PFSK-1 (cell line): ENCODE measurements around the gene GCFC2.

Experiments
- FOXP2 ChIP-seq: optimal IDR thresholded peaks from 2 replicates; pipeline ENCODE3; 2011; ENCODE audit warnings: borderline replicate concordance, control low read depth, inconsistent platforms; ENCODE audit not compliant: insufficient read depth; ENCODE audit errors: extremely low read length, extremely low read depth
- POLR2AphosphoS5 ChIP-seq: IDR thresholded peaks from 2 replicates; pipeline ENCODE4 v1.6.1; 2012; ENCODE audit warnings: low read depth, mild to moderate bottlenecking, control low read depth, low read length, moderate library complexity
- SIN3A ChIP-seq: IDR thresholded peaks from 2 replicates; pipeline ENCODE4 v1.6.1; 2012; ENCODE audit warnings: mild to moderate bottlenecking, low read length, moderate library complexity, borderline replicate concordance; ENCODE audit not compliant: insufficient read depth
- TAF1 ChIP-seq: IDR thresholded peaks from 2 replicates; pipeline ENCODE4 v1.6.1; 2012; ENCODE audit warnings: low read length, control low read depth, borderline replicate concordance; ENCODE audit not compliant: insufficient read depth
- TF ChIP-seq, protein P1 (sequence below), 2 experiments: IDR thresholded peaks; 2 replicates each; pipeline versions ENCODE4 v1.6.1 to v1.8.0; 2011 to 2012; ENCODE audit warnings: low read depth in 2 of 2, low read length in 2 of 2, control low read depth in 1 of 2, inconsistent platforms in 1 of 2, mild to moderate bottlenecking in 1 of 2, moderate library complexity in 1 of 2; ENCODE audit not compliant: insufficient read depth in 1 of 2

The GCFC2 gene

GRCh38 chr2:75707901-75708300 lies 2.8 kb downstream of the GCFC2 start:
- no peak for TF ChIP-seq TAF1
- TF ChIP-seq FOXP2, result no peak
- no peak for TF ChIP-seq POLR2AphosphoS5
- no peak for TF ChIP-seq SIN3A
- TF ChIP-seq, protein P1, sequence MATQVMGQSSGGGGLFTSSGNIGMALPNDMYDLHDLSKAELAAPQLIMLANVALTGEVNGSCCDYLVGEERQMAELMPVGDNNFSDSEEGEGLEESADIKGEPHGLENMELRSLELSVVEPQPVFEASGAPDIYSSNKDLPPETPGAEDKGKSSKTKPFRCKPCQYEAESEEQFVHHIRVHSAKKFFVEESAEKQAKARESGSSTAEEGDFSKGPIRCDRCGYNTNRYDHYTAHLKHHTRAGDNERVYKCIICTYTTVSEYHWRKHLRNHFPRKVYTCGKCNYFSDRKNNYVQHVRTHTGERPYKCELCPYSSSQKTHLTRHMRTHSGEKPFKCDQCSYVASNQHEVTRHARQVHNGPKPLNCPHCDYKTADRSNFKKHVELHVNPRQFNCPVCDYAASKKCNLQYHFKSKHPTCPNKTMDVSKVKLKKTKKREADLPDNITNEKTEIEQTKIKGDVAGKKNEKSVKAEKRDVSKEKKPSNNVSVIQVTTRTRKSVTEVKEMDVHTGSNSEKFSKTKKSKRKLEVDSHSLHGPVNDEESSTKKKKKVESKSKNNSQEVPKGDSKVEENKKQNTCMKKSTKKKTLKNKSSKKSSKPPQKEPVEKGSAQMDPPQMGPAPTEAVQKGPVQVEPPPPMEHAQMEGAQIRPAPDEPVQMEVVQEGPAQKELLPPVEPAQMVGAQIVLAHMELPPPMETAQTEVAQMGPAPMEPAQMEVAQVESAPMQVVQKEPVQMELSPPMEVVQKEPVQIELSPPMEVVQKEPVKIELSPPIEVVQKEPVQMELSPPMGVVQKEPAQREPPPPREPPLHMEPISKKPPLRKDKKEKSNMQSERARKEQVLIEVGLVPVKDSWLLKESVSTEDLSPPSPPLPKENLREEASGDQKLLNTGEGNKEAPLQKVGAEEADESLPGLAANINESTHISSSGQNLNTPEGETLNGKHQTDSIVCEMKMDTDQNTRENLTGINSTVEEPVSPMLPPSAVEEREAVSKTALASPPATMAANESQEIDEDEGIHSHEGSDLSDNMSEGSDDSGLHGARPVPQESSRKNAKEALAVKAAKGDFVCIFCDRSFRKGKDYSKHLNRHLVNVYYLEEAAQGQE (IDR thresholded peaks at IDR 0.05; ENCODE audit: insufficient read depth in 1 of 2, low read depth in 2 of 2, low read length in 2 of 2), result no peak

DNA sequence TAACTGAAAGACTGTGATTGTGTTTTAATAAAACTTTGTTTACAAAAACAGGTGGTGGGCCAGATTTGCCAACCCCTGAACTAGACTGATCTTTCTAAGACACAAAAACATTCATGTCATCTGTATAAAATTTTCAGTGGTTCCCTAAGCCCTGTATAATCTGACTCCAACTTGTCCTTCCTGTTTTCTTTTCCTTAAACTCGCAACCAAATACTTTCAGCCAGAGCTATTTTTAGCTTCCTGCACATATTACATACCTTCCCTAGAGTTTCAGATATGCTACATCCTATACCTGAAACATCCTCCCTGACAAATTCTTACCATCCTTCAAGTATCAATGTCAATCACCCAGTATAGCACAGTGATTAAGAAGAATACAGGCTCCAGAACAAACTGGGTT lies 4.8 kb downstream of the GCFC2 start:
- TF ChIP-seq TAF1 (no peak), FOXP2 (no peak)

DNA sequence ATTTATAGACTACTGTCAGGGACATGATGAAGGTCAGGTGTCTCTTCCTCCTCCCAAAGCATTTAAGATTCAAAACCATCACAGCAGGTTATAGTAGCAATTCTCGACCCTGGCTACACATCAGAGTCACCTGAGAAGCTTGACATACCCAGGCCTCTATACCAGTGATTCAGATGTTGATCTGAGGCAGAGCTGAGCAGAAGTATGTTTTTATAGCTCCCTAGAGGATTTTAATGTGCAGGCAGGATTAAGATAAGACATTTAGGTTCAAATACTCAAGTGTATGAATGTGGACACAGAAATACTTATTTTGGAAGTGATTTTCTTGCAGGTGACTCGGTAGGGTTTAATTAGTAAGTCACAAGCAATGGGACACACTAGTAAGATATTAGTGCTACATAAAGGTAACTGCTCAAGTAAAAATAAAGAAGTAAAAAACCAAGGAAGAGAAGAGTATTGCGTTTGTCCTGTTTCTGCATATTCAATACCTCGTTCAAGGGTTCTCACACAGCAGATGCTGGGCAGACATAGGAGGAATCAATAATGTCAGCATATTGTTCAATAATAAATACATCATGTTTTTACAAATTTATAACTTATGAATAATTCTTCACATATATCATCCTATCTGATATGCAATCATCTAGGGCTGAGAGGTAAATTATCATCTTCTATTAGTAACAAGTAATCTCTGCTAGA lies 7.0 kb downstream of the GCFC2 start:
- TF ChIP-seq, protein P1 (IDR thresholded peaks at IDR 0.05; ENCODE audit: insufficient read depth in 1 of 2, low read depth in 2 of 2, low read length in 2 of 2), result no peak
- TF ChIP-seq FOXP2 (no peak), SIN3A (no peak), TAF1 (no peak), POLR2AphosphoS5 (no peak)

GRCh38 chr2:75702593-75702992 lies 8.1 kb downstream of the GCFC2 start:
- TF ChIP-seq, protein P1 (IDR thresholded peaks at IDR 0.05; ENCODE audit: insufficient read depth in 1 of 2, low read depth in 2 of 2, low read length in 2 of 2), result no peak
- TF ChIP-seq POLR2AphosphoS5, result no peak
- TF ChIP-seq SIN3A, result no peak
- TF ChIP-seq FOXP2, result no peak
- no peak for TF ChIP-seq TAF1

- TF ChIP-seq POLR2AphosphoS5, result no peak
- no peak for TF ChIP-seq SIN3A
- no peak for TF ChIP-seq FOXP2
- TF ChIP-seq, protein P1 (IDR thresholded peaks at IDR 0.05; ENCODE audit: insufficient read depth in 1 of 2, low read depth in 2 of 2, low read length in 2 of 2), result no peak
- TF ChIP-seq TAF1, result no peak
Observed at GRCh38 chr2:75698918-75699317, 11.8 kb downstream of the GCFC2 start.
